Ishikawa (cell line): ENCODE measurements around the gene RCL1.

Experiments used
- CEBPB ChIP-seq: IDR thresholded peaks from 2 replicates; pipeline ENCODE4 v1.6.1; 2012
- EP300 ChIP-seq: IDR thresholded peaks from 2 replicates; pipeline ENCODE4 v1.6.1; 2012; ENCODE audit warnings: borderline replicate concordance
- NFIC ChIP-seq: IDR thresholded peaks from 2 replicates; pipeline ENCODE4 v1.6.1; 2012
- TAF1 ChIP-seq: IDR thresholded peaks from 2 replicates; pipeline ENCODE4 v1.6.1; 2012; ENCODE audit warnings: low read depth, mild to moderate bottlenecking
- YY1 ChIP-seq: IDR thresholded peaks from 2 replicates; pipeline ENCODE4 v1.6.1; 2012; ENCODE audit warnings: low read depth

- TF ChIP-seq EP300, result no peak
- TF ChIP-seq YY1, result no peak
- no peak for TF ChIP-seq NFIC
- TF ChIP-seq TAF1, result no peak
- no peak for TF ChIP-seq CEBPB
These were observed 5.1 kb downstream of the RCL1 start for GRCh38 chr9:4797854-4798150.
